ENCODE results near the gene KIF5A.

The KIF5A gene

GRCh38 chr12:57627501-57628279, 77.8 kb downstream of the KIF5A start:
- DNase-seq (ENCODE audit: low spot score), result no peak
- peak; percentile 21 for TF ChIP-seq CTCF (IDR thresholded peaks at IDR 0.05; ENCODE audit: borderline replicate concordance, control extremely low read depth, extremely low read depth, insufficient read depth, missing control alignments)
- in situ Hi-C loops (cut with MboI; ENCODE audit: low sequenced_read_pairs, unreplicated experiment), result no loop called here

- no peak for TF ChIP-seq CTCF (IDR thresholded peaks at IDR 0.05; ENCODE audit: borderline replicate concordance, control extremely low read depth, extremely low read depth, insufficient read depth, missing control alignments)
- in situ Hi-C loops (cut with MboI; ENCODE audit: low sequenced_read_pairs, unreplicated experiment), result no loop called here
- DNase-seq (ENCODE audit: low spot score), result no peak
These were observed 78.7 kb downstream of the KIF5A start for GRCh38 chr12:57628280-57629191.

GRCh38 chr12:57629897-57630471, 80.1 kb downstream of the KIF5A start:
- in situ Hi-C loops (cut with MboI; ENCODE audit: low sequenced_read_pairs, unreplicated experiment), result no loop called here
- DNase-seq (ENCODE audit: low spot score), result no peak
- TF ChIP-seq CTCF (IDR thresholded peaks at IDR 0.05; ENCODE audit: borderline replicate concordance, control extremely low read depth, extremely low read depth, insufficient read depth, missing control alignments), result no peak

GRCh38 chr12:57630891-57631433, 81.1 kb downstream of the KIF5A start:
- peak; percentile 8 for DNase-seq (ENCODE audit: low spot score)
- in situ Hi-C loops (cut with MboI; ENCODE audit: low sequenced_read_pairs, unreplicated experiment), result no loop called here
- no peak for TF ChIP-seq CTCF (IDR thresholded peaks at IDR 0.05; ENCODE audit: borderline replicate concordance, control extremely low read depth, extremely low read depth, insufficient read depth, missing control alignments)

- no peak for TF ChIP-seq CTCF (IDR thresholded peaks at IDR 0.05; ENCODE audit: borderline replicate concordance, control extremely low read depth, extremely low read depth, insufficient read depth, missing control alignments)
- in situ Hi-C loops (cut with MboI; ENCODE audit: low sequenced_read_pairs, unreplicated experiment), result no loop called here
- DNase-seq (ENCODE audit: low spot score), result peak; percentile 33
These were observed 81.8 kb downstream of the KIF5A start for GRCh38 chr12:57631566-57632072.
